ENCODE measurements around the gene GLI3.

GLI3 gene

DNA sequence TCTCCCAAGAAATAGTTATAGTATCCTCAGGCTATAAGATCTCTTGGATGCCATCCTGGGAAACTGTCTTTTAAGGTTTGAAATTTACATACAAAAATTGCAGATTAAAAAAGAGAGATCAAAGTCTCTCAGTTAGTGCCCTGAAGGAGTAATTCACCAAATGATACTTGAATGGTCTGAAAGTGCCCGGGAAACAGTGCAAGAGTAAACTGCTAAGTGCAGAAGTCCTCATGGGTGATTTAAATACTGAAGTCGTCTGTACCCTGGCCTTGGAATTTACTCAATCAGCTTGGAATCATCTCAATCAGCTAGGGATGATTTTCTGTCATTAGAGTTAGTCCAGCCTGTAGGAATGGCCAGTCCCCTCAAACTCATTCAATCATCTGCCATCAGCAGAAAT lies 155.3 kb downstream of the GLI3 start:
- DNase-seq (ENCODE audit: low read depth in 3 of 3) = no peak

DNA sequence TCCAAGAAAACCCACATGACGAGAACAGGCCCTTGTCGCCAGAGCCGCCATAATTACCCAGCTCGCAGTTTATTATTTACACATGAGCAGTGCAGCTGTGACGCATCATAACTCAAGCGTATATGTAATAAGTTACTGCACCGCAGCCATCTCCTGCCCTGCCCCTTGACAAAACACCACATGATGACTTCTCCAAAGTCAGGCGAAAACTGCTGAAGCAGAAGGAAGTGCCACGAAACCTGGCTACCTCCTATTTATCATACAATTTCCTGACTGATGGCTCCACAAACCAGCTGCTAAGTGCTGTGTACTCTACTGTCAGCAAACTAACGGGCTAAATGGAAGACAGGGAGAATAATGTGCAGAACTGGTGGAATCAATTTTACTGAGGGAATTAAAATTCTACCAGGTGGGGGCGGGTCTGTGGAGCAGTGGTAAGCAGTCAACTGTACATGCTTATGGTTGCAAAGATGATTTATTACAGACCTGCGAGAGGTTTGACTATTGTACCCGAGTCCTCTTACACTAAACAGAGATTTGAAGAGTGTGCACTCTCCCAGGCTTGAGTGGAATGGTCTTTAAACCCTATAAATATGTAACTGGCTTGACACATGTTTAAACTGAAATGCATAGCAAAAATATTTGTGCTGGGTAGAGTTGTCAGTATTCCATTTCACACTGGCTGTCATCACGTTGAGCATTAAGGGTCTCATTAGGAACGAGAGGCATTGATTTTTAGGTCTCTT lies 156.0 kb downstream of the GLI3 start:
- DNase-seq (ENCODE audit: low read depth in 3 of 3) = no peak

DNA sequence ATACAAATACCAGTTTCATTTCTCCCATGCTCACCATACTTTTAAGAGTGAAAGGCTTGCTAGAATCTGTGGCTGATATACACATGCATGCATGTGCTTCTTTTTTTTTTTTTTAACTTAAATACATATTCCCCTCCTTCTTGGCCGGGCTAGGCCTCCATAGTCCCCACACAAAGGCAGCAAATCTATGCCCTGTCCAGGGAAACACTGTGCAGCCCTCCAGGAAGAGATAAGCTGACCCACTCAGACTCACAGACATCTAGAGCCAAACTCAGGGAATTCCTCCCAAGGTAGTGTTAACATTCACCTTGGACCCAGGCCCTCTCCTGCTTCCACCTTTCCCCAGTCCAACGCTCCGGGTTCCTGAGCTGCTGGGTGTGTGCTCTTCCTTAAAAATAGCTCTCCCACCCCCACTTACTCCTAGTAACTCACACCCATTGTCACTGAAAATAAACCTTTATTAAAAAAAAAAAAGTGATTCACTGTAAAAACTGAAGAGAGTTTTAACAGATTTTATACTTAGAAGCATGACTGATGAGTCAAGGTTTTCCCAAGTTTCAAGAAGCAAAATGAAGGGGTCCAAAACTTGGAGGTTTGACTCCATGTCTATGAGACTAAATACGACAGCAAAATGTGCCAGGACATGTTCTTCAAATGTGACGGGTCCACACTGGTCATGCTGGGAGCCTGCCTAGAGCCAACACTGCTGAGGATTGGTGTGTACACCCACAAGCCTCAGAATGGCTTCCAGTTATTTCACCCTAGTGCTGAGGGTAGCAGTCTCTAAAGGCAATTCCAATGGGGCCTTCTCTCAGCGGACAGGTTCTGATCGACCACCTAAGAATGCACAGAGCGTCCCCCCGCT lies 159.5 kb downstream of the GLI3 start:
- no peak for DNase-seq (ENCODE audit: low read depth in 3 of 3)

DNA sequence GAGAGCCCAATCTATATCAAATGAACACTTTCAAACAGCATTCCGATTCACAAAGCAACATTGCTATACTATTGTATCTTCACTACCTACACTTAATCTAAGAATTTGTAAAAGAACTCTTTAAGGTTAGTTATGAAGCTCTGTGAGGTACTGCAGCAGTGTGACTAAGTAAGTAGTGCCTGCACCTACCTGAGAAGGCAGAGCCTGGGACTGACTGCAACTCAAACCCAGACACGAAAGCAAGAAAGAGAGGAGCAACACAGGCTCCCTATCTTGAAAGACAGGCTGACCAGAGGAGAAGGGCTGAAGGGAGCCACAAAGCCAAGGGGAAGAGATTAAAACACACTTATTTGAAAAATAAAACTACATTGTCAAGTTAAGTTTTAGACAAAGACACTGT lies 160.1 kb downstream of the GLI3 start:
- no peak for DNase-seq (ENCODE audit: low read depth in 3 of 3)

DNA sequence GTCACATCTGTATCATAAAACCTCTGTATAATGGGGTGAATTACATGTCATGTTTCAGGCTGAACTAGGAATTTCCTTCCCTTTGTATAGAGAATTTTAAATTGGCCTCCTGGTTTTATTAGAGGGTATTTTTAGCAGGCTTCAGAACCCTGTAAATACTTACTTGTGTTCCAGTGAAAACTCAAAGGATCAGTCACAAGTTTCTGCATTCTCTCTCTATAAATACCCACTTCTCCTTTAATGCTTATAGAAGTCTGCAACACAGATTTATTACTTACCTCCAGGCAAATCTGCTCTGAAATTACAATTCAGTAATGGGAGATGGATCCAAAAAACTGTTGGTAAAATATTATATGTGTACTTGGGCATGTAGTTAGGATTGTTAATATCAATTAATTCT lies 161.6 kb downstream of the GLI3 start:
- no peak for DNase-seq (ENCODE audit: low read depth in 3 of 3)

DNA sequence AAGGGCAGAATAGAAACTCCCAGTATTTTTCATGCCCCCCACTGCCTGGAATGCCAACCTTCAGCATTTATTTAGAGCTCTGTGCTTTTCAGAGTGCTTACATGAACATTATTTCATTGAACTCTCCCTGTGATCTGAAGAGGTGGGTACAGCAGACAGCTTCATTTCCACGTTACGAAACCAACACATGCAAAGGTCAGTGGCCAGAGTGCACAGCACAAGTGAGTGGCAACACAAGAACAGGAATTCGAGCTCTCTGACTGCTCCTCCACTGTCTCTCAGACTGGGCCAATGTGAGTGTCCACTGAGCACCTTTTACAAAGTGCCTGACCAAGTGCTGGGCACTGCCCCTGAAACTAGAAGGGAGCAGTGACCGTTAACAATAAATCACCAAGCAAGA lies 162.9 kb downstream of the GLI3 start:
- DNase-seq (ENCODE audit: low read depth in 3 of 3) = no peak

DNA sequence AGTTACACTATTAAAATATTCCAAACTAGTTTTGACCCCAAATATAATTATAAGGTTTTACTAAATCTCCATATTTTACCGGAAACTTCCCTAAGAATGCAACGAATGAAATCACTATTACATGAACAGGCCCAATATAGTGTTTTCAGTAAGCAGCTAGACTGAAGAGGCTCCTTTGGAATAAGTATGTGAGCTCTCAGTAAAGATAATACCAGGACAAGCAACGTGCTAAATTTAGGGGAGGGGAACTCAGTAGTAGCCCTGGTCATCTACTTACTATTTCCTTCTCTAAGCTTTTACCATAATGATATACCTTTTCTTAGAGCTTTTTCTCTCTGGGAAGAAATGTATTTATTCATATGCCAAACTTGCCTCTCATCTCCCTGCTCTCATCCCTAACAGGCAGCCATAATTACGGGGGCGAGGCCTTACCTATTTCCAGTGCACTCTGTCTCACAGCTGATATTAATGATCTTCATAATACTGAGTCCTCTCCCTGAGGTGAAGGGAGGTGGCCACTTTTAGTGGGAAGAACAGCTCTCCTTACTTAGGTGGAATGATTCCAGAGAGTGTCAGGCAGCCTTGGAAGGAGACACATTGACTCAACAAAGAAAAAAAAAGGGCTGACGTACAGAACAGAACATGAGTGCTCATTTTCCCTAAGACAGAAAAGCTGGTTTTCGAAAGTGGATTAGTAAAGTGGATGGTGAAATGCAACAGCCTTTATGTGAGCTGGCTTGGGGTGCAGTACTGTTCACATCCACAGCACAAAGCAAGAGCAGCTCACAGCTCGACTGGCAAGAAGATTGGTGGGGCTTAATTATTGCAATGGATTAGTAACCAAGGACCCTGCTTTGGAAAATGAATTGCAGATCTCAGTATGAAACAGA lies 165.4 kb downstream of the GLI3 start:
- DNase-seq (ENCODE audit: low read depth in 3 of 3) = no peak

DNA sequence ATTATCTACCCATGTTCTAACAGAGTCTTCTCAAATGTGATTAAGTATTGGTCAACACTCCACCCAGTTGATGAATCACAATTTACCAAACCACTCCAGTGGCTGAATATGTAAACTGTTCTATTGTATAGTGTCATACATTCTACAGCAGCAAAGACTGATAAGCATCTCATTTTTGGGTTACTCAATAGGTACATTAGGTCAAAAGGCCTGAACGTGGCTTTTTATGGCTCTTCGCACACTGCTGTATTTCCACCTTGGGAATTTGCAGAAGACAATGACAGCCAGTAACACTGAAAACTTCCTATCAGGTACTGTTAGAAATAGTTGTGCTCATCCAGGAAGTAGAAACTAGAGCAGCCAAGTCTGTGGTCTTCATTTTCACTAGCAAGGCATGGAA lies 166.9 kb downstream of the GLI3 start:
- no peak for DNase-seq (ENCODE audit: low read depth in 3 of 3)

DNA sequence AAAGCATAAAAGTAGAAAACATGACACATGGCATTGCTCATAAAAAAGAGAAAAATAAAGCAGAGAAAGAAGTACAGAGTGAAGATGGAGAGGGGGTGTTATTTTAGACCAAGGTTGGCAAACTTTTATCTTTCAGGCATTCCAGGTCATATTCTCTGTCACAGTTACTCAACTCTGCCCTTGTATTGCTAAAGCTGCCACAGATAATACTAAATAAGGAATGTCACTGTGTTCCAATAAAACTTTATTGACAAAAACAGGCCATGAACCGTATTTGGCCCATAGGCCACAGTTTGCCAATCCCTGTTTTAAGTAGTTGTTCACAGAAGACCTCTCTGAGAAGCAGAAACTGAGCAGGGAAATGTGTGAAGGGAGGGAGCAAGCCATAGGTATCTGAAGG lies 167.4 kb downstream of the GLI3 start:
- DNase-seq (ENCODE audit: low read depth in 3 of 3) = no peak

DNA sequence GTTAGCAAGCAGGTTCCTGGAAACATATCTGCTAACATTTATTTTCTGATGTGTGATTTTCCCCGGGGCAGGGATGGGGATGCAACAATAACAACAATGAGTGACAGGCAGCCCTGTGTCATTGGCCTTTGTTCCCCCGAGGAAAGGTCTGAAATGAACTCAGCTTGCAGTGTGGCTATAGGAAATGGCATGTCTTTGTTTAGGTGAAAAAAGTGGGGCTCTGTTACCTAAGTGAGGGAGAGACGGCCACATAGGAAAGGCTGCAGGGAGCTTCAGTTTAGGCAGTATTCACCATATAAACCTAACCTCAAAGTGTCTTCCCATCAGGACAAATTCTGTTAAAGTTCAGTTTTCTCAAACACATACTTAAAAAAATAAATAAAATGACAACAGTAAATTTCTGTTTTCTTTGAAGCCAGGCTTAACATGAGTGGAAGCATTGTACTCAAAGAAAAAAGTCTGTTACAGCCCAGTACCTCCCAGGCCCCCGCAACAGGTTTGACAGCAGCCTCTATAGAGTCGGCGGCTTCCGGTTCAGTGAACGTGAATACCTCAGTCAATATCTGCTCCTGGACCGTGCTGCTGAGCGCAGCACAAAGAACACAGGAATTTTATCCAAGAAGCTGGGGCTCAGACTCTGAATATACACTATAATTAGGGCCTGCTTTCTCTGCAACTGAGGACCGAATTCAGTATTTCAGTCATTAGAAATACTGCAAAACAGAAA lies 168.3 kb downstream of the GLI3 start:
- DNase-seq (ENCODE audit: low read depth in 3 of 3) = no peak

DNA sequence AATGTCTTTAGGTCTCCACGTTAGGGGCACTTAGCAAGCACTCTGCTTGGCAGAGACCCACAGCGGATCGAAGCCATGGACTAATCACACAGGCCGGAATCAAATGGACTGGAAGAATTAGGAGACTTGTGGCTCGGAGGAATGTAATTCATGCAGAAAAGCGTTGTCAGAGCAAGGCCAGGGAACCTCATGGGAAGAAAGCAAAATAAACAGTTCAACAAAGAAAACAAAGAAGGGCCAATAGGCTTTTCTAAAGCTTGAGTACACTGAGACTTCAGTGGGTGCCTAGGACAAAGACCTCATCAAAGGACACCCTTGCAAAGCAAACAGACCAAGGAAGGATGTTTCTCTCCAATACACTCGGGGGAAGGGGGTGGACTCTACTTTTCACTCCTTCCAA lies 171.1 kb downstream of the GLI3 start:
- DNase-seq (ENCODE audit: low read depth in 3 of 3) = no peak

DNA sequence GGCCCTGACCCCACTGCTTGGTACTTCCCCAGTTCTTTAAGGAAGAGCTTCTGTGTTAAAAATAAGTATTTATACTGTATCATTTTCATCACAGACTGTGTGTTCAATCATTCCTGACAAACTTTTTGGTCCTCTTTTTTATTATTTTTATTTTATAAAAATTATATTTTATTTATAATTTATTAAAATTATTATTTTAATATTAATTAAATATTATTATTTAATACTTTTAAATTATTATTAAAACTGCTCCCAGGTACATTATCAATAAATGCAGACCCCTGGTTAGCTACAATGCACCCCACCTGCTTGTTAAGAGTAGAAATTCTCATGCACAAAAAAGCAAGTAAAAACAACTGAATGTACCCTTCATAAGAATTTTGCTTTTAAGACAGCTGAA lies 172.0 kb downstream of the GLI3 start:
- no peak for DNase-seq (ENCODE audit: low read depth in 3 of 3)

DNA sequence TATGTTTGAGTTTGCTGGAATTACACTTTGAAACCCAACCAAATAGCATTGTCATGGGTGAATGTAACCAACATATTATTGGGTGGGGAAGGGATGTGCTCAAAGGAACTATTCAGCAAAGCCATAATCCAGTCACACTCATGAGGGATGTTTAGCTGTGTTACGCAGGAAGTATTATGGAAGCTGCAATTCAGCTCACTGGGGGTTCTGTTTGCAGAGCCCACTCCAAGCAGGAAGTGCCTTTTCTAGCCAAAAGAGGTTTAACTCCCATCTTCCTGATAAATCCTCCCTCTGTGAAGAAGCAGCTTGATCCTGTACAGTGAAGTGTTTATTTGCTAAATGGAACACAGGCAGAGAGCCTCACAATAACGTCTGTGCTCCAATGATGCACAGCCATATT lies 172.5 kb downstream of the GLI3 start:
- no peak for DNase-seq (ENCODE audit: low read depth in 3 of 3)

DNA sequence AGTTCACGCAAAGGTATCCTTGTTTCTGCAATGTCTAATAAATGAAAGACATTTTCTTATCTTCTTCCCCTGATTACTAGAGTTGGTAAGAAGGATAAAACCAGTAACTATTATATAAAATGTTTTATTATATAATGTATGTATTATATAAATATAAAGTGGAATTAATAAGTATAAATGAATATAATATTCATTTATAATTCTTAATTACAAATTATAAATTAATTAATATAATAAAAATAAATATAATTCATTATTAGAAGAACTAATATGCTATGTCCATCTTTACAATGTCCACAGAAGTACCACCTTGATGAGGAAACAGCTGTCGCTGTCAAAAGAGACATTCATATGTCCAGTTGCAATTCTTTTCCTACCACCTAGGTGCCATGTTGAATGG lies 177.7 kb downstream of the GLI3 start:
- DNase-seq (ENCODE audit: low read depth in 3 of 3) = no peak

DNA sequence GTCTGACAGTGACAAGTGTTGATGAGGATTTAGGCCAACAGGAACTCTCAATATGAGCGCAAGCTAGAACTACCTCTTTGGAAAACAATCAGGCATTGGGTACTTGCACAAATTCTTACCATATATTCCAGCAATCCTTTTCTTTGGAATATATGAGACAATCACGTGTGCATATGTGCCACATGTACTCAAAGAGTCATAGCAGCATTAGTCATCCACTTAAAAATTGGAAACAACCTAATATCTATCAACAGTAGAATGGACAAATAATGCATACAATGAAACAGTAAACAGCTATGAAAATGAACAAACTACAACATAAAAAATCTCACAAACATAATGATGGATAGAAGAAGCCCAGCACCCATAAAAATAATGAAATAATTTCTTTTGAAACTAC lies 179.7 kb downstream of the GLI3 start:
- no peak for DNase-seq (ENCODE audit: low read depth in 3 of 3)

DNA sequence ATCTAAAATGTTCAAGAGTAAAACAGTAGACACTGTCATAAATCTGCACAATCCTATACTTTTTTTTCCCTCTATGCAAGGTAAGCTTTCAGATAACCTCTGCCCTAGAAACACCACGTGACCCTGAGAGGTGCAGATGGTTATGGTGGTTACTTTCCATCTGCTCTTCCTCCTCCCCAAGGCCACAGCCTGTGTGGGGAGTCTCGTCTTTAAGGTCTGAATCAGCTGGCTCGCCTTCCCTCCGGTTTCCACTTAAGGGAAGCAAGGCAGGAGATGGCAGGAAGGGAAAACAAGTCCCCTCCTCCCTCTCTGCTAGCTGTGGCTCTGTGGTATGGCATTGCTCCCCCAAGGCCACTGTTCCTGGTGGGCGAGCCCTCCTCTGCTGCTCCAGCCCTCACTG lies 181.8 kb downstream of the GLI3 start:
- DNase-seq (ENCODE audit: low read depth in 3 of 3) = no peak

DNA sequence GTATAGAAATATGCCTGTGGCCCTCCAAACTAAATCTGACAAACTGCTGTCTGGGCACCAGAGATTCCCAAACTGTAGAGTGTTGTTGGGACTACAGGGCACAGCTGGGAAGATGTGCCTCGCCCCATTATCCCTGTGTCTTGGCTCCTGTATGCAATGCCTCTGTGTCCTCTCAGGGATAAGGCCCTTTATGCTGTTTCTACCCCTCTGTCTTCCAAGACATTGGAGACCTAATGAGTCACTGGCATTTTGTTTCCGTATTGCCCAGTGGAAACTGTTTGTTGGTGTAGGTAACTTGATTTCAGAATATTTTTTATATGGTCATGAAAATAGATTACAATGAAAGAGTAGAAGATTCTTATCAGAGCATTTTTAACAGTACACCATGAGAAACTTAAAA lies 183.2 kb downstream of the GLI3 start:
- no peak for DNase-seq (ENCODE audit: low read depth in 3 of 3)

DNA sequence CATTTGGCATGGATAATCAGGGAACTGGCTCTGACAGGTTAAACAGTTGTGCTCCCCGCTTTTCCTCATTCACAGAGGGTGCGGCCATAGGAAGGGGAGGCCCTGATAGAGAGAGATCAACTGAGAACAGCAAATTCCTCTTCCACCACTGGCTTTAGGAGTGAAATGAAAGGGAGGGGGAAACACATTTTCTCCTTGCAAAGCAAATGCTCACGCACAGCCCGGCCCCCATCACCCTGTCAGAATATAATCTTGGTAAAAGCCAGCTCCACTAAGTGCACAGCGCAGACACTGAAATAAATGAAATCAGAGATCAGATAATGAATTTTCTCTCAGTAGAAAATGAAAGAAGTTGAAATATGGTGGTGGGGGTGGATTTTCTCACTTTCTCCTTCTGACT lies 187.2 kb downstream of the GLI3 start:
- no peak for DNase-seq (ENCODE audit: low read depth in 3 of 3)

DNA sequence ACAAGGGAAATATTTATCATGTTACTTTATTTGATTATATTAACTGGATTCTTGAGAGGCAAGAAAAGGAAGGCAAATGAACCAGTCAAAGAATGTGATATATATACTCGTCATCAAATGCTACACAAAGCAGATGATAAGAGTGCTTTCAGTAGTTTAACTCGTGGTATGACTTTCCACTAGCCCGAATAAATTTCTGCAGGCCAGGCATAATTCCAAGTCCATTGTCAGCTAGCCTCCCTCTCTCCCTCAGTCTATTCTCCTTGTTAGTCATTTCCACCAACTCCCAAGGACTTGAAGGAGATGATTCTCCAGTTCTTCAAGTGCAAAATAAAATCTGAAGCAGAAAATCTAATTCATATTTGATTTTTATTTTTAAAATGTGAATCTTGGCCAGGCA lies 190.5 kb downstream of the GLI3 start:
- DNase-seq (ENCODE audit: low read depth in 3 of 3) = no peak

DNA sequence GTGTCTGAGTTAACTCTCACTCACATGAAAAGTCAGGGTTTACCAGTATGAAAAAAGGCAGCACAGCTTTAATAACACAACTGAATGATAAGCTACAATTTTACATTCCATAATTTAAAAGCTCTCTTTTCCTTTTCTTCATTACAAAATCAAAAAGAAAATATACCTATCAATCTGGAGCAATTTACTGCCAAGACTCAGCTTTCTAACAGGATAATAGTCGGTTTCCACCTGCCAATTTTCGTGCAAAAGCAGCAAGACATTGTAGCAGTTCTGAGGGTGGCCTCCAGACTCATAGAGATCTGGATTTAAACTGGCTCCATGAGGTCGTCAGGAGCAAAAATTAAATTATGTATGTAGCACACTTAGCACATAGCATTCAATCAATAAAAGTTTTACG lies 191.0 kb downstream of the GLI3 start:
- DNase-seq (ENCODE audit: low read depth in 3 of 3) = no peak

DNA sequence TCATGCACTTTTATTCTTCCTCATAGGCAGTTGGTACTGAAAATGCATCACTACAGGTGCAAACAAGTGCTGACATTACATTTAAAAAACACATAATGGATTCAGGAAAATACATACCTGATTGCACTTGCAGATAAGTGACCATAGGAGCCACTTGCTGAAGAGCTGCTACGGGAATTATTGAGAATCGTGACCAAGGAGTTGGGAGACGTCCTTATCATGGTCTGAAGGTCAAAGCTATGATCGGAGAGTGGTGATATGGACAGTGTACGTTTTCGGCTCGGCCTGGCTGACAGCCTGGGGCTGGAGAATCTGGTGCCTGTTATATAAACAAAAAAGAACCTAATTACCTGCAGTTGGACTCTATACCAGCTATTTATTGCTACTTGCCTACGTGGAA lies 197.1 kb downstream of the GLI3 start:
- no peak for DNase-seq (ENCODE audit: low read depth in 3 of 3)

DNA sequence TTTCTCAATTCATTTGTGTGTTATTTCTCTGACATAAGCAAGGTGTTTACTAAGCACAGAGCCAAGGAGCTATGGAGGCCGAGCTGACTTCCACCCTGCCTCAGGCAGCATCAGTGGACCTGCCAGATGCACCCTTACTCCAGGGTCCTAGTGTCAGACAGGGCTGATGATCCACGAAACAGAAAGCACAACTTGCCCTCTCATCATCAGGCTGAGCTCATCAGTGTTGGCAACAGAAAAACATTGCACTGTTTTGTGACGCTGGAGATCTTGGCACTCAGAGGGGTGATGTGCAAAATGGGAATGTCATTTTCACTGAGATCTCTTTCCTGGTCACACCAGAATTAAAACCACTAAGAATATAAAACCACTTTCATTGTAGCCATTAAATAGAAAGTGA lies 201.8 kb downstream of the GLI3 start:
- DNase-seq (ENCODE audit: low read depth in 3 of 3) = no peak

Measured in stimulated activated CD4-positive, alpha-beta T cell treated with anti-CD3 and anti-CD28 coated beads, TNF-alpha, amount 100 ng/mL, for 4 hours (primary cell).